ENCODE data around the gene GLIPR1L1.

GLIPR1L1 gene

DNA sequence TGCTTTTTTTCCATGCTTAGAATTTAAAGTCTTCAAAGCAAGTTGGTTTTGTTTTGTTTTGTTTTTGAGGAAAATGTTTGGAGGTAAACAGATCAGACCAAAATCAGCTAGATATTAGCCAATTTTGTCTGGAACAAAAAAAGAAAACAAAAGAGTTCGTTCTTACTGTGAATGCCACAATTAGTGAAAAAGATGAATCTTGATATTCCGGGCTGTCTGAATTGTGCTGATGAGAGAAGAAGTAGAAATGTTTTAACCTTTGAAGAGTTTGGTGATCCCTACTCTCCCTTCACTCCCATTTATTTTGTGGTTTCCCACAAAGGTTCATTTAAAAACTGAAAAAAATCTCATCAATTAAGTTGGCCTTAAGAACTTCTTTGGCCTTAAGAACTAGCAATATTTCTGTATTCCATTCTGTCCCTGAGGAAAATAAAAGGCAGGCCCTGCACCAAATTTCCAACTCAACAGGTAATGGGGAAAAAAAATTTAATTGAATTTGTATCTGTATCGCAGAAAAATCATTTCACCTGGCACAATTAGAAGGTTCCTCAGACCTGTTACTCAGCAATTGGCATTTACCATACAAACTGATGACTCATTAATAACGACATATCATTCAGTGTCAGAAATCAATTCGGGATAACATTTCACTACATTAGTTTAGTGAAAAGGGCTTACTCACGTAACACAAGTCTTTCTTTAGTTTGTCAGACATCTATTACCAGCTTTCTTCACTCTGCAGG, 55.9 kb downstream of the GLIPR1L1 start:
- Mint-ChIP-seq H3K27ac (peak overlapping the region; percentile 94), H3K9me3 (no peaks in the 10 kb centered on the region), H3K36me3 (no peaks in the 10 kb centered on the region), H3K4me1 (peaks cover 51% of the 10 kb centered on the region), H3K27me3 (no peaks in the 10 kb centered on the region), H3K4me3 (peak overlapping the region; percentile 90)

- no peaks in the 10 kb centered on the region for H3K27me3 Mint-ChIP-seq
- H3K36me3 Mint-ChIP-seq, result no peaks in the 10 kb centered on the region
- H3K27ac Mint-ChIP-seq, result peak within 1 kb of the TSS; percentile 94
- H3K4me1 Mint-ChIP-seq, result peaks cover 58% of the 10 kb centered on the region
- peak within 1 kb of the TSS; percentile 90 for H3K4me3 Mint-ChIP-seq
- no peaks in the 10 kb centered on the region for H3K9me3 Mint-ChIP-seq
Observed at GRCh38 chr12:75390899-75391538, 56.5 kb downstream of the GLIPR1L1 start, which contains the start of gene GLIPR1L2. Gene GLIPR1L2, plus strand, starts transcription at chr12:75391089. Its CDS starts 28 bp downstream, at chr12:75391117.

GRCh38 chr12:75404231-75404630, 69.8 kb downstream of the GLIPR1L1 start:
- H3K4me1 Mint-ChIP-seq, result no peaks in the 10 kb centered on the region
- no peaks in the 10 kb centered on the region for H3K27me3 Mint-ChIP-seq
- no peak overlapping the region for H3K27ac Mint-ChIP-seq
- H3K36me3 Mint-ChIP-seq, result peaks cover 5% of the 10 kb centered on the region
- H3K4me3 Mint-ChIP-seq, result no peak overlapping the region
- H3K9me3 Mint-ChIP-seq, result no peaks in the 10 kb centered on the region

- H3K4me3 Mint-ChIP-seq, result no peak overlapping the region
- H3K4me1 Mint-ChIP-seq, result no peaks in the 10 kb centered on the region
- peaks cover 5% of the 10 kb centered on the region for H3K36me3 Mint-ChIP-seq
- no peak overlapping the region for H3K27ac Mint-ChIP-seq
- H3K27me3 Mint-ChIP-seq, result no peaks in the 10 kb centered on the region
- no peaks in the 10 kb centered on the region for H3K9me3 Mint-ChIP-seq
Observed at GRCh38 chr12:75407683-75408082, 73.2 kb downstream of the GLIPR1L1 start.

DNA sequence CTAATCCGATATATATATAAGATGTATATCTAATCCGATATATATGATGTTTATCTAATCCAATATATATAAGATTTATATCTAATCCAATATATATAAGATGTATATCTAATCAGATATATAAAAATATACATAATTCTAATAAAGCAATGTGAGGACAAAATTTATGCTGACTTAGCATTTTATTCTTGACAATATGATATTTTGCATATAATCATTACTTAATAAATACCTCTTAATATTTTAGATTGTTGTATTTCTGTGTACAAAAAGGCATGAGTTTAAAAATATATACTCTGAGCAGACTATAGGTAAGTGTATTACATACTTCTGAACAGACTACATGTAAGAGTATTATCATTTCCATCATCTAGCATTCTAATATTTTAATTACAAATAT, 75.4 kb downstream of the GLIPR1L1 start:
- Mint-ChIP-seq H3K27ac (no peak overlapping the region), H3K9me3 (no peaks in the 10 kb centered on the region), H3K4me1 (no peaks in the 10 kb centered on the region), H3K36me3 (peaks cover 5% of the 10 kb centered on the region), H3K4me3 (no peak overlapping the region), H3K27me3 (no peaks in the 10 kb centered on the region)

GRCh38 chr12:75414671-75415070, 80.2 kb downstream of the GLIPR1L1 start:
- Mint-ChIP-seq H3K36me3 (no peaks in the 10 kb centered on the region), H3K4me1 (no peaks in the 10 kb centered on the region), H3K27me3 (no peaks in the 10 kb centered on the region), H3K4me3 (no peak overlapping the region), H3K27ac (no peak overlapping the region), H3K9me3 (no peaks in the 10 kb centered on the region)

DNA sequence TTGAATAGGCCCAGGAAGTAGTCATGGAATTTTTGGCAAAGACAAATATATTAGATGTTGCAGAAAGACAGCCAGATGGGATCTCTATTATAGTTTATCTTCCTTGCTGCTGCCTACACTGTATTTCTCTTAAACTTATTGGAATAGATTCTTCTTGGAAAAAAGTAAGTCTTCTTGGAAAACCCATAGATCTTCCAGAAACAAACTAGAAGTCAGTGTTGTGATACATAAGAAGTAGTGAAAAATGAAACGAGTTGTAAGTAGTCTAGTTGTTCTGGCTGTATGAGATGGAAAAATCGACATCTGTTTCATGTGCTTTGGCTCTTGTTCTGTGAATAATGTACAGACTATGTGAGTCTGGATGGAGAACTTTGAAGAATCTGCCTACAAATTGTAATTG, 85.4 kb downstream of the GLIPR1L1 start:
- H3K9me3 Mint-ChIP-seq, result no peaks in the 10 kb centered on the region
- H3K27me3 Mint-ChIP-seq, result no peaks in the 10 kb centered on the region
- H3K27ac Mint-ChIP-seq, result no peak overlapping the region
- H3K4me3 Mint-ChIP-seq, result no peak overlapping the region
- no peaks in the 10 kb centered on the region for H3K4me1 Mint-ChIP-seq
- H3K36me3 Mint-ChIP-seq, result peaks cover 2% of the 10 kb centered on the region

Data from activated naive CD4-positive, alpha-beta T cell treated with anti-CD3 and anti-CD28 coated beads, Interleukin-2, amount 50 U/mL, for 24 hours (primary cell).